ENCODE measurements around the gene ABCC1.

- 0 out of 2 replicates have a peak, but pooled peaks have one; percentile 19 for TF ChIP-seq CTCF (conservative IDR thresholded peaks at IDR 0.05; ENCODE audit: low read length)
- no peak for TF ChIP-seq EZH2phosphoT487 (IDR thresholded peaks at IDR 0.05; ENCODE audit: borderline replicate concordance)
These were observed 124.8 kb downstream of the ABCC1 start for GRCh38 chr16:16073891-16074881.

All from Loucy (cell line).